Measurements from ENCODE around the gene ATXN2.

GRCh38 chr12:111408116-111408440 is 191.0 kb downstream of the ATXN2 start:
- TF ChIP-seq POLR2AphosphoS5 (IDR thresholded peaks at IDR 0.05), result no peak
- TF ChIP-seq CTCF (IDR thresholded peaks at IDR 0.05), result no peak

Data from breast epithelium (tissue), 3 donors.